Neural cell (in vitro differentiated cells): ENCODE results near the gene SLC4A5. TPM values are rescaled to one million over a fixed set of nuclear protein-coding genes. Genes with fewer than 3 reads are reported as not detected.

ENCODE experiments used
- polyA plus RNA-seq: library from polyadenylated mRNA; depleted of rRNA; stranded (reverse); fragments of >200 nt; gene quantifications from 2 replicates; pipeline ENCODE4 v1.2.3, GENCODE V29; 2014
- small RNA-seq, 3 experiments: library from RNA; depleted of rRNA; stranded (forward); fragments of <200 nt; gene quantifications; one replicate each; pipeline ENCODE3, GENCODE V24; 2012

The SLC4A5 gene
- polyA plus RNA-seq, 1 donor from 2014 or later = 3.9 TPM

Small RNA genes lying within 50 kb of the gene (small RNA-seq; reads per million reads assigned to genes)
- 0 reads per million in 3 experiments for gene RNU6-542P
- gene TAF13P2 = 0 reads per million in 3 experiments

Other genes starting within 250 kb of the SLC4A5 start
- gene BOLA3, start 195.5 kb downstream of the SLC4A5 start, polyA plus RNA-seq = 89.1 and 132 TPM in 2 replicates
- gene MOB1A, start 164.5 kb downstream of the SLC4A5 start, polyA plus RNA-seq = 27.4 and 39.2 TPM in 2 replicates
- 19.3 and 26.3 TPM in 2 replicates for gene MTHFD2, start 144.8 kb downstream of the SLC4A5 start, polyA plus RNA-seq
- 160 and 183 TPM in 2 replicates for gene DCTN1, start 36.9 kb upstream of the SLC4A5 start, polyA plus RNA-seq
- 1.7 and 3.3 TPM in 2 replicates for gene C2orf81, start 78.2 kb upstream of the SLC4A5 start, polyA plus RNA-seq
- 89.9 and 110 TPM in 2 replicates for gene WDR54, start 78.3 kb upstream of the SLC4A5 start, polyA plus RNA-seq
- gene RTKN, start 98.5 kb upstream of the SLC4A5 start, polyA plus RNA-seq = 4.9 and 6.1 TPM in 2 replicates
- 35.2 and 53.2 TPM in 2 replicates for gene INO80B, start 111.7 kb upstream of the SLC4A5 start, polyA plus RNA-seq
- 220 and 230 TPM in 2 replicates for gene WBP1, start 115.0 kb upstream of the SLC4A5 start, polyA plus RNA-seq
- 39.6 and 51.2 TPM in 2 replicates for gene MOGS, start 122.0 kb upstream of the SLC4A5 start, polyA plus RNA-seq
- 28.0 and 28.6 TPM in 2 replicates for gene MRPL53, start 129.3 kb upstream of the SLC4A5 start, polyA plus RNA-seq
- 21.6 and 48.0 TPM in 2 replicates for gene CCDC142, start 139.6 kb upstream of the SLC4A5 start, polyA plus RNA-seq
- gene TTC31, start 139.7 kb upstream of the SLC4A5 start, polyA plus RNA-seq = 11.0 and 16.3 TPM in 2 replicates
- not detected in 2 replicates for gene LBX2, start 156.2 kb upstream of the SLC4A5 start, polyA plus RNA-seq
- 30.2 and 38.9 TPM in 2 replicates for gene PCGF1, start 164.3 kb upstream of the SLC4A5 start, polyA plus RNA-seq
- gene TLX2, start 171.0 kb upstream of the SLC4A5 start, polyA plus RNA-seq = not detected in 2 replicates
- 0.59 and 0.78 TPM in 2 replicates for gene DQX1, start 182.8 kb upstream of the SLC4A5 start, polyA plus RNA-seq
- 153 and 163 TPM in 2 replicates for gene AUP1, start 186.3 kb upstream of the SLC4A5 start, polyA plus RNA-seq
- 126 and 141 TPM in 2 replicates for gene HTRA2, start 186.5 kb upstream of the SLC4A5 start, polyA plus RNA-seq
- gene LOXL3, start 210.5 kb upstream of the SLC4A5 start, polyA plus RNA-seq = 17.1 and 20.1 TPM in 2 replicates
- gene DOK1, start 211.3 kb upstream of the SLC4A5 start, polyA plus RNA-seq = 0.30 and 0.79 TPM in 2 replicates